ENCODE data around the gene PXDN.

- TF ChIP-seq MAX (IDR thresholded peaks at IDR 0.05; ENCODE audit: low read depth, low read length), result no peak
- TF ChIP-seq TCF12 (IDR thresholded peaks at IDR 0.05; ENCODE audit: low read depth, low read length), result no peak
- no peak for TF ChIP-seq CEBPZ (IDR thresholded peaks at IDR 0.05; ENCODE audit: low read depth, low read length)
- no peak for TF ChIP-seq REST (IDR thresholded peaks at IDR 0.05; ENCODE audit: low read depth, low read length)
- no peak for TF ChIP-seq CTCF (IDR thresholded peaks at IDR 0.05 in 2 of 3, conservative IDR thresholded peaks at IDR 0.05 in 1 of 3; ENCODE audit: control insufficient read depth in 2 of 3, extremely low read depth in 1 of 3, insufficient read depth in 1 of 3, low read depth in 3 of 3, low read length in 3 of 3)
- no peak for TF ChIP-seq USF2 (IDR thresholded peaks at IDR 0.05; ENCODE audit: borderline replicate concordance, low read depth, low read length)
- TF ChIP-seq POLR2AphosphoS5 (IDR thresholded peaks at IDR 0.05; ENCODE audit: low read length), result no peak
- no peak for TF ChIP-seq CEBPB (IDR thresholded peaks at IDR 0.05; ENCODE audit: borderline replicate concordance in 1 of 2, low read depth in 2 of 2, low read length in 2 of 2)
- no peak for TF ChIP-seq ZNF217 (IDR thresholded peaks at IDR 0.05)
- no peak for TF ChIP-seq E2F4 (IDR thresholded peaks at IDR 0.05; ENCODE audit: low read depth, low read length)
- no peak for TF ChIP-seq ELK1 (IDR thresholded peaks at IDR 0.05; ENCODE audit: low read depth, low read length)
Observed at GRCh38 chr2:1742301-1742680, 2.0 kb downstream of the PXDN start.

Measured in GM12878 (cell line).